Ishikawa (cell line): ENCODE measurements around the gene MARCOL.

ENCODE experiments used
- CEBPB ChIP-seq: IDR thresholded peaks from 2 replicates; pipeline ENCODE4 v1.6.1; 2012
- CREB1 ChIP-seq: IDR thresholded peaks from 2 replicates; pipeline ENCODE4 v1.6.1; 2012; ENCODE audit warnings: low read depth
- EGR1 ChIP-seq: IDR thresholded peaks from 2 replicates; pipeline ENCODE4 v1.6.1; 2012
- EP300 ChIP-seq: IDR thresholded peaks from 2 replicates; pipeline ENCODE4 v1.6.1; 2012; ENCODE audit warnings: borderline replicate concordance
- FOXM1 ChIP-seq: IDR thresholded peaks from 2 replicates; pipeline ENCODE4 v1.6.1; 2012; ENCODE audit warnings: low read depth, borderline replicate concordance
- NFIC ChIP-seq: IDR thresholded peaks from 2 replicates; pipeline ENCODE4 v1.6.1; 2012
- RAD21 ChIP-seq: IDR thresholded peaks from 2 replicates; pipeline ENCODE4 v1.6.1; 2012; ENCODE audit warnings: low read depth
- TAF1 ChIP-seq: IDR thresholded peaks from 2 replicates; pipeline ENCODE4 v1.6.1; 2012; ENCODE audit warnings: low read depth, mild to moderate bottlenecking
- TCF12 ChIP-seq: IDR thresholded peaks from 2 replicates; pipeline ENCODE4 v1.6.1; 2012; ENCODE audit warnings: low read depth
- TEAD4 ChIP-seq: IDR thresholded peaks from 2 replicates; pipeline ENCODE4 v1.6.1; 2012
- YY1 ChIP-seq: IDR thresholded peaks from 2 replicates; pipeline ENCODE4 v1.6.1; 2012; ENCODE audit warnings: low read depth
- ZBTB7A ChIP-seq: IDR thresholded peaks from 2 replicates; pipeline ENCODE4 v1.6.1; 2012; ENCODE audit warnings: low read depth
- TF ChIP-seq, protein P1 (sequence below): IDR thresholded peaks from 2 replicates; pipeline ENCODE4 v1.6.1; 2012
- TF ChIP-seq, protein P2 (sequence below): IDR thresholded peaks from 2 replicates; pipeline ENCODE4 v1.6.1; 2012; ENCODE audit warnings: low read depth, mild to moderate bottlenecking
- TF ChIP-seq, protein P3 (sequence below): IDR thresholded peaks from 2 replicates; pipeline ENCODE4 v1.6.1; 2012

The MARCOL gene

DNA sequence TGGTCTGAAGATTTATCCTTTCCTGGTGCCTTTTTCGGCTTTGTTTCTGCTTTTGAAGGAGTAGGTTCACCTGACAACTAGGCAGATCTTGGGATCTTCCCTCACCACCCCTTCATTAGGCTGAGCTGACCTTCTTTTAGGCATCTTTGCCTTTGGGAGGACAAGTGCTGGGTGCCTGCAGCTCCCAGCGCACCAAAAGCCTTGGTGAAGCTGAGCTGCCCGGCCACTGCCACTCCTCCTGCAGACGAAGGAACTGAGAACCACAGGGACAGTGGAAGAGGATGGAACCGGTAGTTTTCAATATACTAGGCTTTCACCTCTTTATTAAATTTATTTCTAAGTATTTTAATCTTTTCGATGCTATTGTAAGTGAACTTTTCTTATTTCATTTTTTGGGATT, 16.8 kb upstream of the MARCOL start:
- TF ChIP-seq EGR1 (no peak), NFIC (no peak), YY1 (no peak), RAD21 (no peak), FOXM1 (no peak), CREB1 (no peak), EP300 (no peak), TEAD4 (no peak)

DNA sequence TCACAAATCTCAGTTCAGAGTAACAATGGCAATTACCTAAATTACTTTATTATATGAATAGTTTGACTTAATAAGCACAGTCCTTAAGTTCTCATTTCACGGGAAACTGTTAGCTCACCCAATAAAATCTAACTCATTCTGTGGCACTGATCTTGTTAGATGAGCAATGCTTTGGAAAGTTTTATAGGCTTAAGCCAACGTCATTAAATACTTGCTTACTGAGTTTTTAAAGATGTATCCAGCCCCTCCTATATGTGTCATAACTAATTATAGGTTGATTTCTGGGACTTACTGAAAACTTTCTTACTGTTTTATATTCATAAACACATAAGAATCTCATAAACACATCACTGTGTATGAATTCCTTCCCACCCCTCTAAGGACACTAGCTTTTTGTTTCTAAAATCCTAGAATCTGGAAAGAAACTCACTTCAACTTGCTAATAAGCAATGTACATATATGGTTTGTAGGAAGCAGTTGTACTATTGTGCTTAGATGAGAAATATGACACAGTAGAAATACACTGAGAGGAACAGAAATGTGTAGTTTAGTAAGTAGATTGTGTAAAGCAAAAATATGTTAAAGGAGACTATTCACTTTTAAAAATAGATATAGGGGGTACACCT, 14.1 kb upstream of the MARCOL start:
- TF ChIP-seq, protein P1, sequence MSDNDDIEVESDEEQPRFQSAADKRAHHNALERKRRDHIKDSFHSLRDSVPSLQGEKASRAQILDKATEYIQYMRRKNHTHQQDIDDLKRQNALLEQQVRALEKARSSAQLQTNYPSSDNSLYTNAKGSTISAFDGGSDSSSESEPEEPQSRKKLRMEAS, result no peak
- TF ChIP-seq, protein P2, sequence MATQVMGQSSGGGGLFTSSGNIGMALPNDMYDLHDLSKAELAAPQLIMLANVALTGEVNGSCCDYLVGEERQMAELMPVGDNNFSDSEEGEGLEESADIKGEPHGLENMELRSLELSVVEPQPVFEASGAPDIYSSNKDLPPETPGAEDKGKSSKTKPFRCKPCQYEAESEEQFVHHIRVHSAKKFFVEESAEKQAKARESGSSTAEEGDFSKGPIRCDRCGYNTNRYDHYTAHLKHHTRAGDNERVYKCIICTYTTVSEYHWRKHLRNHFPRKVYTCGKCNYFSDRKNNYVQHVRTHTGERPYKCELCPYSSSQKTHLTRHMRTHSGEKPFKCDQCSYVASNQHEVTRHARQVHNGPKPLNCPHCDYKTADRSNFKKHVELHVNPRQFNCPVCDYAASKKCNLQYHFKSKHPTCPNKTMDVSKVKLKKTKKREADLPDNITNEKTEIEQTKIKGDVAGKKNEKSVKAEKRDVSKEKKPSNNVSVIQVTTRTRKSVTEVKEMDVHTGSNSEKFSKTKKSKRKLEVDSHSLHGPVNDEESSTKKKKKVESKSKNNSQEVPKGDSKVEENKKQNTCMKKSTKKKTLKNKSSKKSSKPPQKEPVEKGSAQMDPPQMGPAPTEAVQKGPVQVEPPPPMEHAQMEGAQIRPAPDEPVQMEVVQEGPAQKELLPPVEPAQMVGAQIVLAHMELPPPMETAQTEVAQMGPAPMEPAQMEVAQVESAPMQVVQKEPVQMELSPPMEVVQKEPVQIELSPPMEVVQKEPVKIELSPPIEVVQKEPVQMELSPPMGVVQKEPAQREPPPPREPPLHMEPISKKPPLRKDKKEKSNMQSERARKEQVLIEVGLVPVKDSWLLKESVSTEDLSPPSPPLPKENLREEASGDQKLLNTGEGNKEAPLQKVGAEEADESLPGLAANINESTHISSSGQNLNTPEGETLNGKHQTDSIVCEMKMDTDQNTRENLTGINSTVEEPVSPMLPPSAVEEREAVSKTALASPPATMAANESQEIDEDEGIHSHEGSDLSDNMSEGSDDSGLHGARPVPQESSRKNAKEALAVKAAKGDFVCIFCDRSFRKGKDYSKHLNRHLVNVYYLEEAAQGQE, result no peak
- TF ChIP-seq YY1 (no peak), FOXM1 (no peak), TAF1 (no peak), RAD21 (no peak), CEBPB (no peak), NFIC (no peak)

DNA sequence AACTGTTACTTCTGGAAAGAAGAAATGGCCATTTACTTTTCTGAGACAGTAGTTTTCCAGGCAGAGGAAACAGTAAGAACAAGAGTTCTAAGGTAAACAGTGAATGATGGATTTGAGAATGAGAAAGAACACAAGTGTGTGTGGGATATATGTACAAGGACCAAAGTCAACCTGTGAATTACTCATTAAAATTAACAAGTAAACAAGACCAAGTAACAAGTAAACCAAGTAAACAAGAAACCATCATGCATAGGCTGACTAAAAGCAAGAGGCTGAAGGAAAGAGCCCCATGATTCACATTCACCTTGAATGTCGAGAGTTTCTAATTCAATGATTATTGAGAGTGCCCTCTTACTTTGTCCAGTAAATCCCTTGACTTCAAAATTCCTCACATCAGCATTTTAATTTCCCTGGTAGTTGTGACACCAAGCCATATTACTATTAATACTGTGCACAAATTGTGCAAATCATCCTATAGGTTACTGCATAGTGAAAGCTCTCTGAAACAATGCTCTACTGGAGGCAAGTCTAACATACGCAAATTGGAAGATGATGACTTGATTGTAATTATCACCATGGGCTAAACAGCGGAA, 9.8 kb upstream of the MARCOL start:
- TF ChIP-seq, protein P1, result no peak
- TF ChIP-seq, protein P3, sequence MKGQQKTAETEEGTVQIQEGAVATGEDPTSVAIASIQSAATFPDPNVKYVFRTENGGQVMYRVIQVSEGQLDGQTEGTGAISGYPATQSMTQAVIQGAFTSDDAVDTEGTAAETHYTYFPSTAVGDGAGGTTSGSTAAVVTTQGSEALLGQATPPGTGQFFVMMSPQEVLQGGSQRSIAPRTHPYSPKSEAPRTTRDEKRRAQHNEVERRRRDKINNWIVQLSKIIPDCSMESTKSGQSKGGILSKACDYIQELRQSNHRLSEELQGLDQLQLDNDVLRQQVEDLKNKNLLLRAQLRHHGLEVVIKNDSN, result no peak
- TF ChIP-seq CREB1 (no peak), ZBTB7A (no peak), EGR1 (no peak), NFIC (no peak), CEBPB (no peak), EP300 (no peak), TEAD4 (no peak), FOXM1 (no peak), RAD21 (no peak), TAF1 (no peak), TCF12 (no peak)
- TF ChIP-seq, protein P2, result no peak

DNA sequence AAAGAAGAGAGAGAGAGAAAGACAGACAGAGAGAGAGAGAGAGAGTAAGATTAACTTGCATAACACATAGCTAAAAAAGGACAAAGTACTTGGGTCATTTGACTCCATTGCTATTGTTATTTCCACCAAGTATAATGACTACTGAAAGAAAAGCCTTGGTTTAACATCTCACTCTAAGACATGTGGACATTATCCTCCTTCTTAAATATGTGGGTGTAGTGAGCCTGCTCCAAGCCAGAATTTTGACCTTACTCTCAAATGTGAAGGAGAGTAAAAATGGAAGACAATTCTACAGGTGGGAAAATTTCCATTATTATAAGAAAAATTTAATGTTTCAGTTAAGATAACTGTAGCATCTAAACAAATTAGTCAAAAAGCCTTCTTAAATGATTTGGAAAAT, 8.5 kb upstream of the MARCOL start:
- TF ChIP-seq EP300 (no peak), RAD21 (no peak), TAF1 (no peak), YY1 (no peak), NFIC (no peak), CREB1 (no peak)
- TF ChIP-seq, protein P1, result no peak

DNA sequence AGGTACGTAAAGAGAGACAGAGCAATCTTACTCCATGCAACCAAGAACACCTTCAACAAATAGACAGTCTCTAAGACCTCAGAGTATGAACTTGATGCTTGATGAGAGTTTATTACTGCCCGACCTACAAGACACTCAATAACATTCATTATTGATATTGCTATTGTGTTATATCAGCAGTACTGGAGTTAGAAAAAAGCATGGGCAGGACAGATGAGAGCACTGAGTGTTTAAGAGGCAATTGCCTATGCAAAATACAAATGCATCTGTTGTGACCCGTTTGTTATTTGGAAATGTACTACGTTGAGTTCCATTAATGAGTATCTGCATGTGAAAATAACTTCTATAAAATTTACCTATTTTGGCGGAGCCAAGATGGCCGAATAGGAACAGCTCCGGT, 8.1 kb upstream of the MARCOL start:
- TF ChIP-seq CEBPB (no peak), FOXM1 (no peak), TAF1 (no peak), NFIC (no peak), TCF12 (no peak), ZBTB7A (no peak), EGR1 (no peak), EP300 (no peak), YY1 (no peak), CREB1 (no peak), RAD21 (no peak), TEAD4 (no peak)
- TF ChIP-seq, protein P3, result no peak
- TF ChIP-seq, protein P2, result no peak
- TF ChIP-seq, protein P1, result no peak
